Ureter (tissue), 1 donor: ENCODE measurements around the gene TGFB2. TPM values are rescaled to one million over a fixed set of nuclear protein-coding genes. Genes with fewer than 3 reads are reported as not detected.

Experiments
- DNase-seq: peaks from one replicate; pipeline ENCODE4 v3.0.0-alpha.2; 2020; ENCODE audit warnings: low spot score
- total RNA-seq: library from RNA; stranded (reverse); gene quantifications from one replicate; pipeline ENCODE4 v1.2.4, GENCODE V29; 2023
- donor health status: DM: yes; HTN: yes; CAD: no.

TGFB2 gene
- total RNA-seq, 1 donor from 2014 or later, result 17.4 TPM

DNA sequence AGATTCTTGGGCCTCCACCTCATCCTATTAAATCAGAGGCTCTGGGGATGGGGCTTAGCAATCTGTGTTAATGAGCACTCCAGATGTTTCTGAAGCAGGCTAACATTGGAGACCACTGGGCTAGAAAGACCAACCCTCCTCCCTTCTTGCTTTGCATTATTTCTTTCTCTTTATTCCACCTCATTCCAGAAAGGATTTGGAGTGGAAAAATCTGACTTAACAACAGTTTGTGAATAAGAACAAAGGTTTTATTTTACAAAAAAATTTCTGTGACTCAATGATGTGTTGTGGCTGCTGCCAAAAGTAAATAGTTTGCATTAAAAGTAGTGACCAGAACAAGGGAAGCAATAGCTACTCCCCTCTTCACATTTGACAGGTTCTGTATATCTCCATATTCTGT is 79.4 kb downstream of the TGFB2 start:
- no peak for DNase-seq

GRCh38 chr1:218425647-218426342 is 80.7 kb downstream of the TGFB2 start:
- no peak for DNase-seq

DNA sequence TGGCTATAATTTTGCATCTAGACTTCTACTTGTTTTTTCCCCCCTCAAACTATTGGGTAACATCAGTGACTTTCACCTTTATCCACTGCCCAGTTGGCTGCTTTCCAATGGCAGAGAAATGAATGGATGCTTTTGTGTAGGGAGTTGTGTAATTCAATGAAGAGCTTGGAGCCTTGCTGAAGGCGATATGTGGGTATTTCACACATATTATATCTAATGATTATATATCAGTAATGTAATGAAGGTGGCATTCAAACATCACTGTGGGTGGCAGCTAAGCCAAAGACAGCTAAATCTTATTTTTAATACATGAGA is 81.2 kb downstream of the TGFB2 start:
- no peak for DNase-seq

- DNase-seq, result no peak
Observed at GRCh38 chr1:218429301-218429700, 84.2 kb downstream of the TGFB2 start.

DNA sequence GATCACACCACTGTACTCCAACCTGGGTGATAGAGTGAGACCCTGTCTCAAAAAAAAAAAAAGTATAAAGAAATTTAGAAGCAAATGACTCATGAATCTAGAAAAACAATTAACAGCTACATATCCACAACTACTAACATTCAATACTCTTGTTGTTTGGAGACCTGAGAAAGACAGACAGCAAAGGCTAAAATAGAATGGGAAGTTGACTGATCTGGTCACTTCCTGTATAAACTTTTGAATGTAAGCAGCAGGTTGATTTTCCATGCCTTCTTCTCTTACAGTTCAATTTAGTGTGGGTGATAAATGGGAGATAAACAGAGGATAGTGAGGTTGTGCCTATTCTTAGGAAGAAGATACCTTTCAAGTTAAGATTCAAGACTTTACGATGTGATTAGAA is 85.2 kb downstream of the TGFB2 start:
- no peak for DNase-seq

- no peak for DNase-seq
Observed at GRCh38 chr1:218430822-218431221, 85.7 kb downstream of the TGFB2 start.

GRCh38 chr1:218431476-218431875 is 86.3 kb downstream of the TGFB2 start:
- DNase-seq, result no peak

DNA sequence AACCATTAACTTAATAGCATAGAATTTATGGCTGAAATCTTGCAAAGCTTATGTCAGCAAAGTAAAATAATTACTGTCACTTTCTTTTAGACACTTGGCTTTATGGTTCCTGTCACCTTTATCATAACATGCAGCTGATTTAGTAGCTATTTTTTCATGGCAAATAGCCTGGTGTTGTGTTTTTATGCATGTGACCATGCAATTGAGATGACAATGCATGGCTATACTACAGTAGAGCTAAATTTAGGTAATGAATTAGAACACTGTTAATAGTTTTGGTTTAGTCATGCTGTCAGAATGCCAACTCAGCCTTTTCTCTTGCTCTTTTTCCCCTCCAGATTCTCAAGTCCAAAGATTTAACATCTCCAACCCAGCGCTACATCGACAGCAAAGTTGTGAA is 88.6 kb downstream of the TGFB2 start:
- no peak for DNase-seq

DNA sequence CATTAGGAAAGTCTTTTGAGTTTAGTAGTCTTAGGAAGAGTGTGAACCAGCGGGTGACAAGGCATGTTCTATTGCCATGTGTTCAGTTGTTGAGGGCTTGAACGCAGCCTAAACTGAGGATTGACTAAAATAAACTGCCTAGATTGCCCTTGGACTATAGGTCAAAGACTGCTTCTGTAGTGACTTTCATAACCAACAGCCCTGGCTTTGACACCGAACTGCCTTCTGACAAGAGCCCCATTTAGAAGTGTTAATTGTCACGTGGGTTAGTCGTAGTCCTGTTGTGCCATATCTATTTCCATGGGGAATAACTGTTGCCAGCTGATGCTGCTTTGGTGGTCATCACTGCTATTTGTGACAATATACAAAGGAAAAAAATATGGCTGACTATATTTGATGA is 90.4 kb downstream of the TGFB2 start:
- DNase-seq, result no peak

DNA sequence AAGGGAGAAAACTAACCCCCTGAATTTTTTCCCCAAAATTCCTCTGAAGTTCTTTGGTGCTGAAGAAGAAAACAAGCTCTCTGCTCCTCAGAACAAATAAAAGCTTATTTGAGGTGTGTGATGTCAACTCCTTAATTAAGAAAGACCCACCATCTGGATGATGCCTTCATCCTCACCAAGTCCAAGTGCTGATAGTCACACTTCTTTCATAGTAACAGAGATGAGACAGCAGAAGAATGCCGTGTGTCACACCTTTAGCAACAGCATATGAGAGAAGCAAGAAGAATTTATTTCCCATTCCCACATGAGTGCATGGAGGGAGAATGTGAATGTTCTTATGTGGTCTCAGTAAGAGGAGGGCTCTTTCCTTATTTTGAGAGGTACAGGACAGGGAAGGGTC is 91.2 kb downstream of the TGFB2 start:
- DNase-seq, result no peak

- no peak for DNase-seq
Observed at GRCh38 chr1:218436997-218437396, 91.9 kb downstream of the TGFB2 start.

DNA sequence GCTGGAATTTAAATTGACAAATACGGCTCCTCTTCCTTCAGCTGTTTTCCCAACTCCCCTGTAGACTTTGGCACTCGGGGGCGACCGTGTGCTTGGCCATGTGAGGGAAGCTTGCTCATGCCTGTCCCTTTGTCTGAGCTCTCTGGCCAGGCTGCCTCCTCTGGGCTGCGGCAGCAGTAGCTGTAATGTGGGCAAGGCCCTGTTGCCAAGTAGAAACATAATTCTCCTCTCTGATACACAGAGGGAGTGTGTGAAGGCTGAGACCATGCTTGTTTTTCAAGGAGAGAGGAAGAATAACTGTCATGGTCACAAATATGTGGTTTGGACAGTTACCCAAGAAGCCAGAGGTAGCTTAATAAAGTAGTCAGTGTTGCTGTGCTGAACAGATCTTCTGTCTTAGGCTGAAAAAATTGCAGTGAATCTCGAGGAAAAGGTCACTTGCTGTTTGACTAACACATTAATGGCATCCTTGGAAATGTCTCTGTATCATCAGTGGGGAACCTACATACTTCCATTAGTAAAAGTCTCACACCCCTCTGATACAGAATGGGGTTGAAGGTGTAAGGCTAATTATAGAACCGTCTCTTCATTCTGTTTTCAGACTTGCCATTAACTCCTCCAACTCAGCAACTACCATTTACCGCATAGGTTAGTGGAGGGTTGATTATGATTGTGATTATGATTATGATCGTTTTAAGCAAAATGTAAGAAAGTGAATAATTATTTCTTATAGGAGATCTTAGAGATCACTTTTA is 94.6 kb downstream of the TGFB2 start:
- DNase-seq, result no peak

DNA sequence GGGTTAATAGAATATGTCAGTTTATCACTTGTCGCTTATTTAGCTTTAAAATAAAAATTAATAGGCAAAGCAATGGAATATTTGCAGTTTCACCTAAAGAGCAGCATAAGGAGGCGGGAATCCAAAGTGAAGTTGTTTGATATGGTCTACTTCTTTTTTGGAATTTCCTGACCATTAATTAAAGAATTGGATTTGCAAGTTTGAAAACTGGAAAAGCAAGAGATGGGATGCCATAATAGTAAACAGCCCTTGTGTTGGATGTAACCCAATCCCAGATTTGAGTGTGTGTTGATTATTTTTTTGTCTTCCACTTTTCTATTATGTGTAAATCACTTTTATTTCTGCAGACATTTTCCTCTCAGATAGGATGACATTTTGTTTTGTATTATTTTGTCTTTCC is 98.1 kb downstream of the TGFB2 start:
- DNase-seq, result no peak

DNA sequence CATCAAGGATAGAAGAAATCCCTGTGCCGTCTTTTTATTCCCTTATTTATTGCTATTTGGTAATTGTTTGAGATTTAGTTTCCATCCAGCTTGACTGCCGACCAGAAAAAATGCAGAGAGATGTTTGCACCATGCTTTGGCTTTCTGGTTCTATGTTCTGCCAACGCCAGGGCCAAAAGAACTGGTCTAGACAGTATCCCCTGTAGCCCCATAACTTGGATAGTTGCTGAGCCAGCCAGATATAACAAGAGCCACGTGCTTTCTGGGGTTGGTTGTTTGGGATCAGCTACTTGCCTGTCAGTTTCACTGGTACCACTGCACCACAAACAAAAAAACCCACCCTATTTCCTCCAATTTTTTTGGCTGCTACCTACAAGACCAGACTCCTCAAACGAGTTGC is 99.0 kb downstream of the TGFB2 start:
- DNase-seq, result no peak

- no peak for DNase-seq
Observed at GRCh38 chr1:218444588-218444987, 99.5 kb downstream of the TGFB2 start.

- DNase-seq, result no peak
Observed at GRCh38 chr1:218447010-218447689, 102.0 kb downstream of the TGFB2 start.

- DNase-seq, result no peak
Observed at GRCh38 chr1:218451415-218451814, 106.3 kb downstream of the TGFB2 start.

GRCh38 chr1:218454700-218455282 is 109.7 kb downstream of the TGFB2 start:
- DNase-seq, result no peak

DNA sequence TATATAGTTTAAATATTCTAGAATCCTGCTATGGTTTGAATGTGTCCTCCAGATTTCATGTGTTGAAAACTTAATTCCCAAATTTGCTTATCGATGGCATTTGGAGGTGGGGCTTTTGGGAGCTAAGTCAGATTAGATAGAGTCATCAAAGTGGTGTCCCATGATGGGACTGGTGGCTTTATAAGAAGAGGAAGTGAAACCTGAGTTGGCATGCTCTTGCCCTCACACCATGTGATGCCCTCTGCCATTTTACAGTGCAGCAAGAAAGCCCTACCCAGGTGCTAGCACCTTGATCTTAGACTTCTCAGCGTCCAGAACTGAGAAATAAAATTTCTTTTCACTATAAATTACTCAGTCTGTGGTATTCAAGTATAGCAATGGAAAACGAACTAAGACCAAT is 111.3 kb downstream of the TGFB2 start:
- DNase-seq, result no peak

- no peak for DNase-seq
Observed at GRCh38 chr1:218459450-218459849, 114.3 kb downstream of the TGFB2 start.

DNA sequence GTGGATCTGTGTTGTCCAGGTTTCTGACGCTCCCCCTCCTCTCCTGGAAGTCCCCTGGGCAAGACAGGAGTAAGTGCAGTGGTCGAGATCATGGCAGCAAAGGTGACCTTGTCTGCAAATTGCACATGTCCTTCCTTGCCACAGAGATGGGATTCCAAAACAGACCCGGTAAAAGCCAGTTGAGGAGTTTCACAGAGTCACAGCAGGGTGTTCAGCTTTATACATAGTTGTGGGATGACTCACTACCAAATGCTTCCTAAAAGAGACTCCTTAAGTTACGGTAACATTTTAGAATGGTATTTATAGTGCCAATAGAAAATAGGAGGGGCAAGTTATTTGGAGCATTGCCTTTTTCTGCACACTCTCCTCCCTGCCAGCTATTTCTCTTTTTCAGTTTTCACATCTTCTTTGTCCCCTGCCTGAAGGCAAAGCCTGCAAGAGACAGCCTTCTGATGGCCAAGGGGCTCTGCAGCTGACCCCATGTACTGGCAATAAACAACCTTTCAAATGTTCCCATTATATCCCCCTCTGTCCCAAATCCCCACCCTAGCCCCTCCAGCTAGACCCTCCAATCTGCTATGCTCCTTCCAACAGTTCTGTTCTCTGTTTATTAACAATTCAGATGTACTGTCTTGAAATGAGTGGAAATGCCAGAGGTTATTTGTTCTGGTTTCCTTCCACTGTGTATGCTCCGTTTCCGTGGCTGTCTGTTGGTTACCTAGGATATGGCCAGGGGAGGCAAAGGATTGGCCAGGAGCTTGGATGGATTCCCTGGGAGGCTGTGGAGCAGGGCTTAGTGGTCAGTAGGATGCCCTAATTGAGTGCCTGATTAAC is 115.0 kb downstream of the TGFB2 start:
- no peak for DNase-seq

DNA sequence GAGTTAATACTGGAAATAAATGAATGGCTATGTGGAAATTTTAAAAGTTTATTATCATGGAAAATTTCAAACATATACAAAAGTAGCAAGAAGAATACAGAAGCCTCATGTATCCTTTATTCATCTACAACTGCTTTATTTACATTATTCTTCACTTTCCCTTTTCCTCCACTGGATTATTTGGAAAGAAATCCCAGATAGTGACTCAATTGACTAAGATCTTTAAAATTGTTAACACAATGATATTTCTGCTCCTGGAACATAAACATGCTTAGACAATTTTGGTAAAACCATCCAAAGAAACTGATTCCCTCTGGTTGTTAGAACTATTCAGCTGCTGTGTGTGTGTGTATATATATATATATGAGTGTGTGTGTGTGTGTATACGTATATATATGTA is 116.2 kb downstream of the TGFB2 start:
- no peak for DNase-seq
